H1 (cell line): ENCODE measurements around the gene GOLGA3. TPM values are rescaled to one million over a fixed set of nuclear protein-coding genes. Genes with fewer than 3 reads are reported as not detected.

Experiments
- CTCF ChIA-PET: fragments of 300-600 bp; sonication (Branson Sonifier 250); formaldehyde crosslinking; loops from one replicate; lab custom pipeline; 2021; ENCODE audit not compliant: partially characterized antibody; lab: Charles Lee
- POLR2A ChIA-PET: fragments of 300-600 bp; sonication (Branson Sonifier 250); formaldehyde crosslinking; loops from one replicate; lab custom pipeline; 2021; ENCODE audit warnings: inconsistent platforms; ENCODE audit not compliant: partially characterized antibody; lab: Charles Lee
- DNase-seq, 2 experiments: peaks; one replicate each; pipeline versions ENCODE4 v3.0.0 to v3.0.0-alpha.2; 2010 to 2022; ENCODE audit warnings: low spot score in 2 of 2, low read depth in 1 of 2, mixed read lengths in 1 of 2
- FAIRE-seq: peaks from 2 replicates; lab custom pipeline; 2011; peaks lifted over from hg19 to GRCh38; lab: Jason Lieb, UNC
- H2AFZ ChIP-seq: 2 replicates; pipeline ENCODE4 v1.8.1; 2012; ENCODE audit warnings: low read length, inconsistent platforms
- H2AK5ac ChIP-seq: 2 replicates; pipeline ENCODE4 v1.6.1; 2013; ENCODE audit warnings: low read depth, low read length
- H2BK120ac ChIP-seq: replicated peaks from 2 replicates; pipeline ENCODE3; 2013; ENCODE audit warnings: low read depth, low read length, inconsistent platforms
- H2BK12ac ChIP-seq: 2 replicates; pipeline ENCODE4 v1.6.1; 2013; ENCODE audit warnings: low read depth, low read length
- H2BK15ac ChIP-seq: 2 replicates; pipeline ENCODE4 v1.6.1; 2013; ENCODE audit warnings: low read length
- H2BK20ac ChIP-seq: 2 replicates; pipeline ENCODE4 v1.6.1; 2013; ENCODE audit warnings: low read length
- H2BK5ac ChIP-seq: 2 replicates; pipeline ENCODE4 v1.6.1; 2013; ENCODE audit warnings: low read depth, low read length
- H3K14ac ChIP-seq: 2 replicates; pipeline ENCODE4 v1.6.1; 2013; ENCODE audit warnings: inconsistent platforms; ENCODE audit not compliant: insufficient read length
- H3K18ac ChIP-seq: 2 replicates; pipeline ENCODE4 v1.6.1; 2013; ENCODE audit warnings: low read length; ENCODE audit errors: extremely low read depth
- H3K23ac ChIP-seq: 2 replicates; pipeline ENCODE4 v1.6.1; 2013; ENCODE audit warnings: inconsistent platforms; ENCODE audit not compliant: insufficient read length
- H3K23me2 ChIP-seq: 2 replicates; pipeline ENCODE4 v1.6.1; 2013; ENCODE audit warnings: low read depth, low read length
- H3K27ac ChIP-seq: 2 replicates; pipeline ENCODE4 v1.6.1; 2011; ENCODE audit warnings: low read depth, low read length, inconsistent platforms
- H3K27me3 ChIP-seq, 4 experiments: replicated peaks in 1 of 4; 1 replicate in 1 of 4; 2 replicates in 3 of 4; pipeline versions ENCODE4 v1.6.1 to v1.8.1; 2011 to 2013; ENCODE audit warnings: low read length in 3 of 4, mild to moderate bottlenecking in 3 of 4, inconsistent platforms in 2 of 4, mixed read lengths in 2 of 4, moderate library complexity in 1 of 4; ENCODE audit not compliant: control insufficient read depth in 3 of 4, insufficient read depth in 3 of 4; ENCODE audit errors: extremely low read depth in 1 of 4
- H3K36me3 ChIP-seq, 4 experiments: 2 replicates each; pipeline versions ENCODE4 v1.6.1 to v1.8.1; 2011 to 2013; ENCODE audit warnings: mild to moderate bottlenecking in 4 of 4, low read length in 3 of 4, moderate library complexity in 2 of 4, control low read depth in 1 of 4, inconsistent platforms in 1 of 4; ENCODE audit not compliant: insufficient read depth in 4 of 4, control insufficient read depth in 2 of 4
- H3K4ac ChIP-seq: replicated peaks from 2 replicates; pipeline ENCODE3; 2013; ENCODE audit warnings: low read length, low read depth, mixed read lengths, inconsistent platforms; ENCODE audit not compliant: insufficient read length
- H3K4me1 ChIP-seq, 4 experiments: replicated peaks in 1 of 4; 1 replicate in 1 of 4; 2 replicates in 3 of 4; pipeline versions ENCODE4 v1.6.1 to v1.8.1; 2011 to 2013; ENCODE audit warnings: low read length in 3 of 4, inconsistent platforms in 2 of 4, mixed read lengths in 1 of 4; ENCODE audit not compliant: insufficient read depth in 4 of 4, control insufficient read depth in 3 of 4
- H3K4me2 ChIP-seq, 2 experiments: 2 replicates each; pipeline versions ENCODE4 v1.6.1 to v1.8.1; 2011 to 2013; ENCODE audit warnings: low read depth in 2 of 2, low read length in 2 of 2, control low read depth in 1 of 2, inconsistent platforms in 1 of 2, mild to moderate bottlenecking in 1 of 2; ENCODE audit not compliant: insufficient read depth in 1 of 2
- H3K4me3 ChIP-seq, 4 experiments: fragments of 200-600, 300-600 bp in 1 of 4; sonication (generic), shearing (Covaris generic), sonication (Bioruptor Twin) in 1 of 4; 2 replicates each; pipeline versions ENCODE4 v1.5.1 to v1.8.1; 2011 to 2016; ENCODE audit warnings: low read length in 4 of 4, low read depth in 3 of 4, control low read depth in 2 of 4, inconsistent platforms in 2 of 4, mild to moderate bottlenecking in 2 of 4, mixed read lengths in 1 of 4, moderate library complexity in 1 of 4; ENCODE audit not compliant: insufficient read depth in 2 of 4; ENCODE audit errors: extremely low read depth in 1 of 4
- H3K56ac ChIP-seq: replicated peaks from 2 replicates; pipeline ENCODE3; 2013; ENCODE audit warnings: low read depth, mild to moderate bottlenecking, mixed read lengths, low read length, inconsistent platforms; ENCODE audit not compliant: insufficient read length
- H3K79me1 ChIP-seq: 2 replicates; pipeline ENCODE4 v1.6.1; 2013; ENCODE audit warnings: low read depth, low read length, control low read depth
- H3K79me2 ChIP-seq, 2 experiments: 2 replicates each; pipeline versions ENCODE4 v1.6.1 to v1.8.1; 2012 to 2013; ENCODE audit warnings: low read length in 2 of 2, mild to moderate bottlenecking in 2 of 2, inconsistent platforms in 1 of 2; ENCODE audit not compliant: insufficient read depth in 2 of 2, control insufficient read depth in 1 of 2
- H3K9ac ChIP-seq, 4 experiments: replicated peaks in 1 of 4; 1 replicate in 1 of 4; 2 replicates in 3 of 4; pipeline versions ENCODE4 v1.6.1 to v1.8.1; 2011 to 2013; ENCODE audit warnings: low read depth in 3 of 4, low read length in 3 of 4, control low read depth in 2 of 4, mild to moderate bottlenecking in 2 of 4, moderate library complexity in 2 of 4, inconsistent platforms in 1 of 4; ENCODE audit errors: extremely low read depth in 1 of 4
- H3K9me3 ChIP-seq, 2 experiments: 2 replicates each; pipeline versions ENCODE4 v1.6.1 to v1.8.1; 2012 to 2013; ENCODE audit warnings: mild to moderate bottlenecking in 2 of 2, moderate library complexity in 2 of 2, control low read depth in 1 of 2, inconsistent platforms in 1 of 2, low read depth in 1 of 2, low read length in 1 of 2, mixed read lengths in 1 of 2; ENCODE audit not compliant: insufficient read depth in 2 of 2
- H4K20me1 ChIP-seq, 2 experiments: replicated peaks in 1 of 2; 2 replicates each; pipeline versions ENCODE3 to v1.8.1; 2011 to 2013; ENCODE audit warnings: inconsistent platforms in 2 of 2, low read length in 2 of 2, mild to moderate bottlenecking in 1 of 2; ENCODE audit not compliant: insufficient read depth in 2 of 2, control insufficient read depth in 1 of 2
- H4K5ac ChIP-seq: 2 replicates; pipeline ENCODE4 v1.6.1; 2013; ENCODE audit warnings: low read length, low read depth, mixed read lengths, inconsistent platforms; ENCODE audit not compliant: insufficient read length
- H4K8ac ChIP-seq: 2 replicates; pipeline ENCODE4 v1.8.0; 2013; ENCODE audit warnings: mild to moderate bottlenecking, moderate library complexity, low read length, inconsistent platforms; ENCODE audit not compliant: insufficient read depth; ENCODE audit errors: extremely low read depth
- H4K91ac ChIP-seq: replicated peaks from 2 replicates; pipeline ENCODE3; 2013; ENCODE audit warnings: low read length, mixed read lengths, inconsistent platforms; ENCODE audit not compliant: insufficient read length
- BCL11A ChIP-seq, 2 experiments: IDR thresholded peaks; one replicate each; pipeline ENCODE4 v1.6.1; 2011; ENCODE audit warnings: low read depth in 2 of 2, low read length in 2 of 2, mild to moderate bottlenecking in 2 of 2
- NRF1 ChIP-seq: IDR thresholded peaks from 2 replicates; pipeline ENCODE4 v1.6.1; 2011; ENCODE audit warnings: mild to moderate bottlenecking, low read depth, low read length, improper control_type of control experiment
- SRF ChIP-seq: IDR thresholded peaks from 2 replicates; pipeline ENCODE4 v1.6.1; 2011; ENCODE audit warnings: mild to moderate bottlenecking, low read depth, low read length, moderate library complexity
- TAF7 ChIP-seq: optimal IDR thresholded peaks from 2 replicates; pipeline ENCODE3; 2011; ENCODE audit warnings: low read depth, mild to moderate bottlenecking, inconsistent platforms, low read length, moderate library complexity, borderline replicate concordance
- WGBS, 2 experiments: shearing (Covaris generic) in 1 of 2; methylation state at CpG; one replicate each; pipeline versions ENCODE4 v1.1.6 to v1.1.7; 2013 to 2015; ENCODE audit warnings: low lambda C conversion rate in 2 of 2, mixed read lengths in 2 of 2, inconsistent platforms in 1 of 2, low coverage in 1 of 2, missing lambda C conversion rate in 1 of 2; ENCODE audit not compliant: insufficient replicate concordance in 2 of 2, insufficient coverage in 1 of 2, insufficient read length in 1 of 2; ENCODE audit errors: extremely low coverage in 1 of 2, missing lambda C conversion rate in 1 of 2; 5-methylcytosine and 5-hydroxymethylcytosine counted together
- polyA plus RNA-seq, 7 experiments: library from polyadenylated mRNA; depleted of rRNA in 3 of 7; stranded (reverse) in 5 of 7; unstranded in 2 of 7; fragments of >200 nt in 5 of 7; fragments of 200-250 nt in 2 of 7; gene quantifications; 1 replicate in 5 of 7; 2 replicates in 1 of 7; 4 replicates in 1 of 7; pipeline versions ENCODE4 v1.2.1 to v1.2.3, GENCODE V29; 2011 to 2013; ENCODE audit warnings: missing spikeins in 2 of 7, mixed read lengths in 2 of 7
- total RNA-seq: library from RNA; stranded (reverse); fragmentation: NEBNext Ultra II Directional; extraction: Animal tissue kit (Norgen Biotek cat#: 25700); gene quantifications from 2 replicates; pipeline ENCODE4 v1.2.1, GENCODE V29; 2021

GOLGA3 gene
- total and polyA plus RNA-seq, 2 of the 8 experiments (the other 6 are each of a cell fraction or from before 2014, with no cell fraction given), result 6.4 to 33.1 TPM

DNA sequence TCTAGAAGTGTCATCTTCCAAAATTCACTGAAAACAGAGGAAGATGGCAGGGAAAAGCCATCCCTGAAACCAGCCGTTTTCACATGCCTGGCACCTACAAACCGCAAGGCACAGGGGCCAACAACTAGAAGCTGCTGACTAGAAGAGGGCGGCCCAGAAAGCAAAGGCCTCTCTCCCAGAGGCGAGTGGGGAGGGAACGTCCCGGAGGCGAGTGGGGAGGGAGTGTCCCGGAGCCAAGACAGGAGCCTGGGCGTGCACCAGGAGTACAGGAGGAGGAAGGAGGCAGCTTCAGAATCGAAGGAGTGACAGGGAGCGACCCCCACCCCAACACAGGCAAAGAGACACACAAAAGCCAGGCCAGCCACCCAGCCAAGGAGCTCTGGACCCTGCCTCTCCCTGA lies 88.0 kb downstream of the GOLGA3 start:
- Histone ChIP-seq H3K14ac (no peak overlapping the region), H2BK20ac (no peak overlapping the region), H3K36me3 (peaks cover 49 to 82% (median 73%) of the 10 kb centered on the region in 4 experiments), H4K8ac (no peak overlapping the region), H3K9me3 (no peaks in the 10 kb centered on the region), H3K23ac (no peak overlapping the region), H3K9ac (no peak overlapping the region), H3K4me2 (no peak overlapping the region), H3K79me1 (peaks cover 10% of the 10 kb centered on the region), H3K4me3 (no peak overlapping the region), H3K27me3 (no peaks in the 10 kb centered on the region), H3K4ac (no peak overlapping the region), H3K27ac (no peak overlapping the region), H2BK15ac (no peak overlapping the region), H3K79me2 (peaks cover 3 to 18% of the 10 kb centered on the region in 2 experiments; a peak in 3 of 4 replicates), H2BK5ac (no peak overlapping the region), H2AK5ac (no peak overlapping the region), H4K20me1 (peaks cover 10 to 29% of the 10 kb centered on the region in 2 experiments), H3K23me2 (peaks cover 3% of the 10 kb centered on the region; the same call in 1 of the 2 replicates), H2BK12ac (no peak overlapping the region), H3K18ac (no peak overlapping the region), H3K4me1 (no peaks in the 10 kb centered on the region), H2AFZ (no peak overlapping the region), H4K91ac (no peak overlapping the region), H2BK120ac (no peak overlapping the region), H3K56ac (no peak overlapping the region), H4K5ac (no peak overlapping the region)
- no peak for DNase-seq
- POLR2A ChIA-PET, result interaction anchor here (0.6 to 1.2 kb wide), 6 partner anchors 10 to 106 kb away, joined by 3 to 4 read pairs (median 3); no protein-coding TSS in a partner anchor
- no peak for FAIRE-seq
- CTCF ChIA-PET, result interaction anchor here (2.8 kb wide), 1 partner anchor 14 kb away, joined by 9 read pairs; no protein-coding TSS in a partner anchor
- TF ChIP-seq BCL11A (IDR thresholded peaks at IDR 0.05; ENCODE audit: low read depth in 2 of 2, low read length in 2 of 2) (no peak), SRF (no peak), NRF1 (no peak), TAF7 (no peak)
- 85% methylated on average over 9 of the region's 11 CpGs; no CpG with 5 or more reads in 1 of the 2 experiments for WGBS, 2 experiments
